Measurements from ENCODE around the gene ANKRD55.

Gene ANKRD55

GRCh38 chr5:56147659-56148230 is 85.4 kb downstream of the ANKRD55 start:
- H3K27ac ChIP-seq = no peak overlapping the region

GRCh38 chr5:56147106-56147505 is 86.0 kb downstream of the ANKRD55 start:
- Histone ChIP-seq H3K4me3 (no peak overlapping the region), H3K27ac (no peak overlapping the region)
- no peak for TF ChIP-seq CTCF (IDR thresholded peaks at IDR 0.05)
- no peak for DNase-seq (ENCODE audit: low spot score)

More at GRCh38 chr5:56147659-56148230, 85.4 kb downstream of the ANKRD55 start:
- H3K4me3 ChIP-seq = no peak overlapping the region
- DNase-seq (ENCODE audit: low spot score) = no peak
- TF ChIP-seq CTCF (IDR thresholded peaks at IDR 0.05) = no peak

- H3K4me3 ChIP-seq = no peak overlapping the region
- DNase-seq (ENCODE audit: low spot score) = no peak
- no peak overlapping the region for H3K27ac ChIP-seq
- no peak for TF ChIP-seq CTCF (IDR thresholded peaks at IDR 0.05)
Measured at GRCh38 chr5:56146674-56147073, 86.5 kb downstream of the ANKRD55 start.

- no peak overlapping the region for H3K27ac ChIP-seq
- H3K4me3 ChIP-seq = no peak overlapping the region
- no peak for TF ChIP-seq CTCF (IDR thresholded peaks at IDR 0.05)
- DNase-seq (ENCODE audit: low spot score) = no peak
Measured at GRCh38 chr5:56145511-56145910, 87.6 kb downstream of the ANKRD55 start.

- Histone ChIP-seq H3K4me3 (no peak overlapping the region), H3K27ac (no peak overlapping the region)
- DNase-seq (ENCODE audit: low spot score) = no peak
- TF ChIP-seq CTCF (IDR thresholded peaks at IDR 0.05) = no peak
Measured at GRCh38 chr5:56145106-56145505, 88.0 kb downstream of the ANKRD55 start.

- H3K27ac ChIP-seq = no peak overlapping the region
- H3K4me3 ChIP-seq = no peak overlapping the region
- no peak for TF ChIP-seq CTCF (IDR thresholded peaks at IDR 0.05)
- no peak for DNase-seq (ENCODE audit: low spot score)
Measured at GRCh38 chr5:56144211-56144610, 88.9 kb downstream of the ANKRD55 start.

GRCh38 chr5:56143373-56143714 is 89.8 kb downstream of the ANKRD55 start:
- Histone ChIP-seq H3K27ac (no peak overlapping the region), H3K4me3 (no peak overlapping the region)
- TF ChIP-seq CTCF (IDR thresholded peaks at IDR 0.05) = no peak
- DNase-seq (ENCODE audit: low spot score) = no peak
